GM18502 (cell line): ENCODE data around the gene PPP6R3.
"Not testable (repeated sequence)": the region's sequence is repeated elsewhere in the genome, so short reads cannot be mapped to it uniquely, and the experiment has no call there.

Experiments
- ATAC-seq: cut with Tn5 transposase; IDR thresholded peaks from one replicate; pipeline ENCODE4 v1.9.1; 2021; ENCODE audit warnings: mild to moderate bottlenecking; ENCODE audit not compliant: unreplicated experiment, poor library complexity

The PPP6R3 gene

DNA sequence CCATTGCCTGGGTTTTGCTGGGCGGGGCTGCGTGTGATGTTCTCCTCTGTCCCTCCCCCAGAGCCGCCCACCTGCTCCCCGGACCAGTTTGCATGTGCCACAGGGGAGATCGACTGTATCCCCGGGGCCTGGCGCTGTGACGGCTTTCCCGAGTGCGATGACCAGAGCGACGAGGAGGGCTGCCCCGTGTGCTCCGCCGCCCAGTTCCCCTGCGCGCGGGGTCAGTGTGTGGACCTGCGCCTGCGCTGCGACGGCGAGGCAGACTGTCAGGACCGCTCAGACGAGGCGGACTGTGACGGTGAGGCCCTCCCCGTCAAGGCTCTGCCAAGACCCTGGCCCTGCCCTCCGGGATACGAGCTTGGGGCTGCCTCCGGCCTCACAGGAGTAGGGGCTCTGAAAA is 27.0 kb upstream of the PPP6R3 start:
- no peak for ATAC-seq

DNA sequence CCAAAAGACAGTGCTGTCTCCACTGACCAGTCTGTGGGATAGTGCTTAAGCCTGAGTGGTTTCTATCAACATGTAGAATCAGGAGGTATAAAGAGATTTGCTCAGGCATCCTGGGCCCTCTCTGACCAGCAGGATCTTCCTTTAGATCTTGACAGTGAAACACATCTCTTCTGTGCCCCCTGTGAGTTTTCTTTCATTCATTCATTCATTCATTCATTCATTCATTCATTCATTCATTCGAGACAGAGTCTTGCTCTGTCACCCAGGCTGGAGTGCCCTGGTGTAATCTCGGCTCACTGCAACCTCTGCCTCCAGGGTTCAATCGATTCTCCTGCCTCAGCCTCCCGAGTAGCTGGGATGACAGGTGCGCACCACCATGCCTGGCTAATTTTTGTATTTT is 26.4 kb upstream of the PPP6R3 start:
- ATAC-seq: not testable (repeated sequence)

DNA sequence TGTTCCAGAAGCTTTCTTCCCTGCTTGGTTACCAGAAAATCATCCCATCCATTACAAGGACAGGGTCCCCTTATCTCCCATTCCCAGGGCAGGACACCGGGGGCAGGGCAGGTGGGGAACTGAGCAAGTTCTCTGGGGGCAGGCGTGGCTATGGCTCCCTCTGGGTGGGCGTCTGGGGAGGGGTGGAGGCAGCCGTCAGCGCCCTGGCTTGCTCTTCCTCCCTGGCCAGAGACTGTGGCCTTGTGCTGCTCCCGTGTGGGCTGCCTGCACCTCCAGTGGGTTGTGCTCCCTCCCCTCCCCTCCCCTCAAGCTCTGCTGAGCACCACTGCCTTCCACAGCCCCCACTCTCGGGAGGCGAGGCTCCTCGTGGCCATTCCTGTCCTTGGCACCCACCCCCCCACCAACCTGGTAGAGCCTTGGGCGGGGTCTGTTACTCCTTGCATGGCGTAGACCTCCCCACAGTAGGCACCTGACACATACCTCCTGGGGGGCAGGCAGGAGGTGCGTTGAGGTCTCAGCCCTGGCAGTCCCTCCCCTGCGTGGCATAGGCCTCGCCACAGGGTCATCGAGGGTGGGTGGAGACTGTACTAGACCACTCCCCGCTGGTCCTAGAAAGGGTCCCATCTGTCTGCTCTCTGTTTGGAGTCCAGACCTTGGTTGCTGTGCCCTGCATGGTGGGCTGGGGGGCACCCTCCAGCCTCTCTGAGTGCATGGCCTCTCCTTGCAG is 24.2 kb upstream of the PPP6R3 start:
- ATAC-seq: no peak

DNA sequence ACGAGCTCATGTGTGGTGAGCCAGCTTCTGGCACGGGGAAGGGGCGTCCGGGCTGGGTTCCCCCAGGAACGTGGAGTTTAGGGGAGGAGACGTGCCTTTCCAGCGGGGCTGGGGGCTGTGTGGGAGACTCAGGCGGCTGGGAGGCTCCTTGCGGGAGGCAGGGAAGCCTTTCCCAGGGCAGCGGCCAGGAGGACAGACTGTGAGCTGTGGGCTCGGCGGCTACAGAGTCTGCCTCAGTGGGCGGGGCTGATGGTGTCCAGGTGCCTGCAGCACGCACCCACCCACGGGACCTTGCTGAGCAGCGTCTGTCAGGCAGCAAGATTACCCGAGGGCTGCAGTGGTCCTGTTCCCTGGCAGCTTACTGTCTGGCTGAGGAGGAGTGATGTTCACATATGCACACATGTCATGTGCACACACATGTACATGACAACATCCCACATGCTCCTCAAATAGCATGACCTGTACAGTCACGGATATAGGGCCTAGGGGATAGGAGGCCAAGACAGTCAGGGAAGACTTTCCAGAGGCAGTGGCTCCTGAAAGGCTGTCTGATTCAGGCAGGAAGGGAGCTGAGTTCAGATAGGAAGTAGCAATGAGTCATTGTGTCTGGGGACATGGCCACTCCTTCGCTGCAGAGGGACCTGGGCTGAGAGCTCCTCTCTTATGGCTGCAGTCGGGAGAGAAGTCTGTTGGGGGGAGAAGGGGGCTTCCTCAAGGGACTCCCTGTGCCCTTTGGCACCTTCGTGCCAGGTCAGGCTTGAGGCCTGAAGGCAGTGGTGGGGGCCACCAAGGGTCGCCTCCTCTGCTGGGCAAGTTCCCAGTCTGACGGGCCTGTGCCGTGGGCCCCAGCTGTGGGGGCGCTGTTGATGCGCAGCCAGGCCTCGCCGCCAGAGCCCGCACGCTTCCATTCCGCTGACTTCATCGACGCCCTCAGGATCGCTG is 23.3 kb upstream of the PPP6R3 start:
- ATAC-seq: no peak

DNA sequence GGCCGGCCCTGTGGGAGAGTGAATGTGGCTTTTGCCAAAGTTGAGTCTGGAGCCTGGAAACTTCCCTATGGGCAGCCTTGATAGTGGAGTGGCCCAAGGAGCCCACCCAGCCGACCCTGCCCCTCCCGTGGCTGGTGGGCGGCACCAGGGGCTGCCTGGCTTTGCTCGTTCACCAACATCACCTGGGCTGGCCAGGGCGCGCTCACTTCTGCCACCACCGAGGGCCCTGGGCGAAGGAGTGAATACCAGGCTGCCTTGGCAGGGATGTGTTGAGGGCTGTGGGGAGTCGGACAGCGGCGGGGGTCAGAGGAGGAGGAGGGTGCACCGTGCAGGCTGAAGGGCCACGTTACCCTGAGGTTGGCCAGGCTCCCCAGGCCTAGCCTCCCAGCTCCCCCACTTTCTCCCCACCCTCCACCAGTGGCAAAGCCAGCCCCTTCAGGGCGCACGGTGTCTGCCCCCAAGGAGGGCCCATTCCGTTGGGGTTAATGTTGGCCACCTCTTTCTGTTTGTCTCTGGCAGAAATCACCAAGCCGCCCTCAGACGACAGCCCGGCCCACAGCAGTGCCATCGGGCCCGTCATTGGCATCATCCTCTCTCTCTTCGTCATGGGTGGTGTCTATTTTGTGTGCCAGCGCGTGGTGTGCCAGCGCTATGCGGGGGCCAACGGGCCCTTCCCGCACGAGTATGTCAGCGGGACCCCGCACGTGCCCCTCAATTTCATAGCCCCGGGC is 22.5 kb upstream of the PPP6R3 start:
- ATAC-seq: no peak

DNA sequence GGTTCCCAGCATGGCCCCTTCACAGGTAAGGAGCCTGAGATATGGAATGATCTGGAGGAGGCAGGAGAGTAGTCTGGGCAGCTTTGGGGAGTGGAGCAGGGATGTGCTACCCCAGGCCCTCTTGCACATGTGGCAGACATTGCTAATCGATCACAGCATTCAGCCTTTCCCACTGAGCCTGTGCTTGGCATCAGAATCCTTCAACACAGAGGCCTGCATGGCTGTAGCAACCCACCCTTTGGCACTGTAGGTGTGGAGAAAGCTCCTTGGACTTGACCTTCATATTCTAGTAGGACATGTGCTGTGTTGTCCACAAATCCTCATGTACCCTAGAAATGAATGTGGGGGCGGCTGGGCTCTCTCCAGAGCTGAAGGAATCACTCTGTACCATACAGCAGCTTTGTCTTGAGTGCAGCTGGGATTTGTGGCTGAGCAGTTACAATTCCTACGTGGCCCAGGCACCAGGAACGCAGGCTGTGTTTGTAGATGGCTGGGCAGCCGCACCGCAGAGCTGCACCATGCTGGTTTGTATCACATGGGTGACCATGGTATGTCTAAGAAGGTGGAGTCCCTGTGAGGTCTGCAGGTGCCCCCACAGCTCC is 21.8 kb upstream of the PPP6R3 start:
- no peak for ATAC-seq

DNA sequence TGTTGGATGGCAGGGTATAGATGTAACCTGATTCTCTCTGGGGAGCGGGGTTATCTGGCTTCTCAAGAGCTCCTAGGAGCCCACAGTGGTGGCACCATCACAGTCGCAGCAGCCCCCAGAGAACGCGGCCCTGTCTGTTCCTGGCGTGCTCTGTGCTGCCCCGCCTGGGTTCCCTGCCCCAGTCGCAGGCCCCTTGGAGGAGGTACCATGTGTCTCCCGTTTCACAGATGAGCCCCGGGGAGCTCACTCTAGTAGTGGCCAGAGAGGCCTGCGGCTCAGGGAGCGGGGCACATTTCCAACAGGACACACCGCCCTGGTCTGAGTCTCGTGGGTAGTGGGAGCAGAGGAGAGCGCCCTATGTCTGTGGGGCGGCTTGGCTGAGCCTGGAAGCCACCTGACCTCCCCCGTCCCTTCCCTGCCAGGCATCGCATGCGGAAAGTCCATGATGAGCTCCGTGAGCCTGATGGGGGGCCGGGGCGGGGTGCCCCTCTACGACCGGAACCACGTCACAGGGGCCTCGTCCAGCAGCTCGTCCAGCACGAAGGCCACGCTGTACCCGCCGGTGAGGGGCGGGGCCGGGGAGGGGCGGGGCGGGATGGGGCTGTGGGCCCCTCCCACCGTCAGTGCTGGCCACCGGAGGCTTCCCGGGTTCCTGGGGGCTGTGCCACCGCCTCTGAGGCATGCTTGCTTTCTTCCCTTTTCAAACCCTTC is 21.0 kb upstream of the PPP6R3 start:
- no peak for ATAC-seq

DNA sequence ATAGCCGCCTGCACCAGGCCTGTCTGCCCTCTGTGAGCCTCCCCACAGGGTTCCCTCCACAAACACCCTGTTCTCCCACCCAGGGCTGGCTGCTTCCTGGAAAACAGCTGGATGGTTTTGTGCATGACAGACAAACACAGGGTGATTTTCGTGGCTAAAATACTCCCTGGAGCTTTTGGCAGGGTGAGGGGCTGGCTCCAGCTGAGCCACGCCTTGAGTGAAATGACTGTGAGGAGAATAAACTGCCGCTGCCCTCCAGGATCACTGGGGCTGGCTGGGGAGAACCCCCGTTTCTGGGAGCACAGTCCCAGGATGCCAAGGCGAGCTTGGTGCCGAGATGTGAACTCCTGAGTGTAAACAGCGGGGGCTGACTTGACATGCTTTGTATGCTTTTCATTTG is 20.3 kb upstream of the PPP6R3 start:
- no peak for ATAC-seq

DNA sequence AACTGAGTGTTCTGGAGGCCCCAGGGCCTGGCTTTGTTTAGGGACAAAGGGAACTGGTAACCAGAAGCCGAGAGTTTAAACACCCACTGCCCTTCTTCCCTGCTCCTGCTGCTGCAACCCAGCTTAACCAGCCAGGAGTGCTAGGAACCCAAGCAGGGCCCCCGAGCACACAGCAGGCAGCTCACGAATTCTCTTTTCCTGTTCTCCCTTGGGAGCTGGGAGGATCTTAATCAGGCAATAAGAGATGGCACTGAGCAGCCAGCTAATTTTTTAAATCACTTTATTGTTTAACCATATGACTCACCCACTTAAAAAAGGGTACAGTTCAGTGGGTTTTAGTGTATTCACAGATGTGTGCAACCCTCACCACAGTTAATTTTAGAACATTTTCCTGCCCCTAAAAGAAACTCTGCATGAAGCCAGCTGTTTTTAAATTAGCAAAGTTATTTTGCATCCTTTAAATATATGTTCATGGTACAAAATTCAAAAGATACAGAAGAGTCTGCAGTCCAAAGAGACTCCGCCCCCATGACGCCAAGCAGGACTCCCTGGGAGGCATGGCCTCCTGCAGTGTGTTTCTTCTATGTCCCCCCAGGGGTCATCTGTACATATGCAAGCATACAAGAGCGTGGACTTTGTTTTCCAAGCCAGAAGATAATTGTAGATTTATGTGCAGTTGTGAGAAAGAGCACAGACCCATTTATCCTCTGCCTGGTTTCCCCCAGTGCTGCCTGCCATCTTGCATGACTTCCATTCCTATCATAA is 18.9 kb upstream of the PPP6R3 start:
- ATAC-seq: no peak

DNA sequence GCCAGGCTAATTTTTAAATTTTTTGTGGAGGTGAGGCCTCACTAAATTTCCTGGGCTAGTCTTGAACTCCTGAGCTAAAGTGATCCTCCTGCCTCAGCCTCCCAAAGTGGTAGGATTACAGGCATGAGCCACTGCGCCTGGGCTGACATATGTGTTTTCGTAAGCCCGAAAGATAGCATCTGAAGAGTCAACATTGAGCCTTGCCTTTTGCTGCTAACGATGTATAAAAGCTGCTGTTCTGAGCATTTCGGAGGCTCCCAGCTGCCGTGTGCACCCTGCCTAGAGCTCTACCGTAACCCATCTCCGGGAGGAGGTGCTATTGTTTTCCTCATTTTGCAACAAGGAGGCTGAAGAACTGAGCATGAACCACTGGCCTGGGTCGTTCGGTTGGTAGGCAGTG is 18.1 kb upstream of the PPP6R3 start:
- no peak for ATAC-seq

DNA sequence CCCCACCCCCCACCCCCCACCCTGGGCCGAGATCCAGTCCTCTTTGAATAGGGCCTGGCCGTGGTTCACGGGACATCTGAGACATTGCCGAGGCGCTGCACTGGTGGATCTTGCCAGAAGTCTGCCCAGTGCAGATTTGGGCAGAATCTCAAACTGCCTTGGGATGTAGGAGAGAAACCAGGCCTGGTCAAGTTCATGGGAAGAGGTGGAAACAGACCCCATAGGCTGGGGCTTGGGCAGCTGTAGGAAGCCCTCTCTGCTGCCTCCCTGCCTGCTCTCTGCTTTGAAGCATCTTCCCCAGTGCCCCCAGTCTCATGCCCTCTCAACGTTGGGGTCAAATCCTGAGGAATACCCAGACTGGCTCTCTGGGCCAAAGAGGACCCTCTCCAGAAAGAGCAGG is 16.0 kb upstream of the PPP6R3 start:
- no peak for ATAC-seq

DNA sequence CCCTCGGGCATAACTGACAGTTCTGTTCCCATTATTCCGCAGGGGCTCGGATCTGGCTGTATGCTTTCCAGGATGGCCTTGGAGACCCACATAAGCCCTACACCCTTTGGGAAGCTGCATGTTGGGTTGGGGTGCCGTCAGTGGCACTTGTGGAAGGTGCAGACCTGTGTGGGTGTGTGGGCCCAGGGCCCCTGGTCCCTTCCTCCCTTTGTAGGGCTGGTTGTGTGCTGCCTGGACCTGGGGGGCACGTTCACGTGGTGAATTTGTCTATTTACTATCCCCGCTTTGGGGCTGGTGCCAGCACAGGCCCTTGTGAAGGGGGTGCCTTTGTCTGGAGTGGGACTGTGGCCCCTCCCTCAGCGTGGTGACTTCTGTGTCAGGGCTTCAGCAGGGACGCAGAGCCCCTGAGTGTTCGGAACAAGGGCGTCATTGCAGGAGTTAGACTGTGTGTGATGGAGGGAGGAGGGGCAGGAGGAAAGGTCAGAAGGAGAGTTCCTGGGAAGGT is 15.0 kb upstream of the PPP6R3 start:
- ATAC-seq: no peak

DNA sequence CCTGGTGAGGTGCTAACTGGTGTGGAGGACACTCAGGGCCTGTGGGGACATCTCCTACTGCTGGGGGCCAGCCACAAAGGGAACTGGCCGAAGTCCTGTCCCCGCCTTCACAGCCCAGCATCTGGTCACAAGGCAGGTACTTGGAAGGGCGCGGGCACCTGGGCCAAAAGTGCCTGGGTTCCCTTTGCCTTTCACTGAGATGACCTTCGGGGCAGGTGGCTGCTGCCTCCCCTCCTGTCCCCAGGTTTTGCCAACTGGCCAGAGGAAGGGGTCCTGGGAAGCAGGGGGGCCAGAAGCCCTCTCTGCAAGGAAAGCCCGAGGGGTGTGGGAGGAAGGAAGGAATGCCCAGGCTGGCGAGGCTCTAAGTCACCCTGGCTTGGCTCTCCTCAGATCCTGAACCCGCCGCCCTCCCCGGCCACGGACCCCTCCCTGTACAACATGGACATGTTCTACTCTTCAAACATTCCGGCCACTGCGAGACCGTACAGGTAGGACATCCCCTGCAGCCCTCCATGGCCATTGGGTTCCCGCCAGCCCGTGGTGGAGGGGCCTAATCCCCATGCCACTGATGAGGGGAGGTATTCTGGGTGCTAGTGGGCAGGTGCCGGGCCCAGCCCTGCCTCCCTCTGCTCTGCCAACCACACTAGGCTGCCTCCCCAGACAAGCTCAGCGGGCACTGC is 14.4 kb upstream of the PPP6R3 start:
- ATAC-seq: no peak

DNA sequence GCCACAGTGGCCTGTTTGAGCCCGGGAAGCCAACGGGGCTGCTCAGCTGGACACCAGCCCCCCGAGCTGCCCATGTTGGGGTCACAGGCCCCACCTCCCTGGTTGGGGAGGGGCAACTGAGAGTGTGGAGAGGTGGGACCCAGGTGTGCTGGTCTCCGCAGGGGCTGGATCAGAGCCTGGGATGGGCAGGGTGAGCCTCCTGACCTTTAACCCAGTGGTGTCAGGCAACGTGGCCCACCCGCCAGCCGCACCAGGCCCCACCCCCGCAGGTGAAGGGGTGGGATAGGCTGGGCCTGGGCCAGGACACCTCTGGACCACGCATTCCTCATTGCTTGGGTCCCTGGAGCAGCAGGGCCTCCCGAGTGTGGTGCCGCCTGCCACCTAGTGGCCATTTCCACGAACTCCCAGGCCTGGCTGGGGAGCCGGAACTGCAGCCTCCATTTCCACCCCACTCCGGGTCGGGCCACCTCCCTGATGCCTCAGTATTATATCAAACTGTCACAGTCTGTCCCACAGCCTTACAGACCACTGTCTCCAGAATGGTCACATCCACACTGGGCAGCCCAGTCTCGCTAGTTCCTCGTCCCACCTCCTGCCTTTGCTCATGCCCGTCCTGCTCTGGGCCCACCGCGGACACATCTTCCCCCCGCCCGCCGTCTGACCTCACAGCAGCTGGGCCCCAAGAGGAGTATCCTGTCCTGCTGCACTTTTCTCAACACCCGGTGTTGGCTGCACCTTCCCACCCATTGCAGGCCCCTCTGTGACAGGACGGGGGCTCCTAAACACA is 13.3 kb upstream of the PPP6R3 start:
- no peak for ATAC-seq

DNA sequence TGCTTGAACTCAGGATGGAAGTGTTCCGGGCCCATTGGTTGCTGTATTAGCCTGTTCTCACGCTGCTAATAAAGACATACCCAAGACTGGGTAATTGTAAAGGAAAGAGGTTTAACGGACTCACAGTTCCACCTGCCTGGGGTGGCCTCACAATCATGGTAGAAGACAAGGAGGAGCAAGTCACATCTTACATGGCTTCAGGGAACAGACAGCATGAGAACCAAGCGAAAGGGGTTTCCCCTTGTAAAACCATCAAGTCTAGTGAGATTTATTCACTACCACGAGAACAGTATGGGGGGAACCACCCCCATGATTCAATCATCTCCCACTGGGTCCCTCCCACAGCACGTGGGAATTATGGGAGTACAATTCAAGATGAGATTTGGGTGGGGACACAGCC is 12.6 kb upstream of the PPP6R3 start:
- not testable (repeated sequence) for ATAC-seq

DNA sequence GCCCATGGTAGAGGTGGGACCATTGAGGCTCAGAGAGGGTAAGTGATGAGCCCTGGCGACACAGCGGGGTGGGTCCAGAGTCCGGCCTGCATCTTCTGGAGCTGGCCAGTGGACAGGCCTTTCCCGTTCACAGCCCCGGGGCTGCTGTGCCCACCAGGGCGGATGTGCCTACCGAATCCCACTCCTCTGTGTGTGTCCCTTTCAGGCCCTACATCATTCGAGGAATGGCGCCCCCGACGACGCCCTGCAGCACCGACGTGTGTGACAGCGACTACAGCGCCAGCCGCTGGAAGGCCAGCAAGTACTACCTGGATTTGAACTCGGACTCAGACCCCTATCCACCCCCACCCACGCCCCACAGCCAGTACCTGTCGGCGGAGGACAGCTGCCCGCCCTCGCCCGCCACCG is 11.9 kb upstream of the PPP6R3 start:
- no peak for ATAC-seq

DNA sequence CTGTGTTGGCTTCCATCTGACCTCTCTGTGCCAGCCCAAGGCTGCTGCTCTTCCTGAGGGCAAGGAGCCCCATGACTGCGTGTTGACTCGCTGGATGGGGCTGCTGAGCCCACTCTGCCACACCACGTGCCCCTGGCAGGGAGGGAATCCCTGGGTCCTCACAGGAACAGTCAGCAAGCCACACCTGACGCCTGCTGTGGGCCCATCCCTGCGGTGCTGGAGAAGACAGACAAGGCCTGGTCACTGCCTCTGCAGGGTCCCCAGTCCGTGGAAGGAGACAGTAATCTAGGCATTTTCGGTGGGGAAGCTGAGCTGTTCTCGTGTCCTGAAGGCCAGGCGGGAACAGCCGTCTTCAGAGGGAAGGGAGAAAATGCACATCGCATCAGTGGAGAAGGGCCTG is 10.6 kb upstream of the PPP6R3 start:
- no peak for ATAC-seq

DNA sequence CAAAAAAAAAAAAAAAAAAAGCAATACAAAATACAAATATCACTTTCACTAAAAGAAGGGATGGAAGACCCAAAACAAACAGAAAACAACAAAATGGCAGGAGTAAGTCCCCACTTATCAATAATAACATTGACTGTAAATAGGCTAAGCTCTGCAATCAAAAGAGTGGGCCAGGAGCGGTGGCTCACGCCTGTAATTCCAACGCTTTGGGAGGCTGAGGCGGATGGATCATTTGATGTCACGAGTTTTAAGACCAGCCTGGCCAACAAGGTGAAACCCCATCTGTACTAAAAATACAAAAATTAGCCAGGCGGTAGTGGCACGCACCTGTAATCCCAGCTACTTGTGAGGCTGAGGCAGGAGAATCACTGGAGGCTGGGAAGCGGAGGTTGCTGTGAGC is 9.8 kb upstream of the PPP6R3 start:
- no peak for ATAC-seq
